AG08396 (cell line): ENCODE results near the gene CHST13.
"Not testable (repeated sequence)": the region's sequence is repeated elsewhere in the genome, so short reads cannot be mapped to it uniquely, and the experiment has no call there.

ENCODE experiments used
- DNase-seq: peaks from one replicate; pipeline ENCODE4 v3.0.0; 2012; ENCODE audit warnings: low spot score, mixed read lengths

The CHST13 gene

DNA sequence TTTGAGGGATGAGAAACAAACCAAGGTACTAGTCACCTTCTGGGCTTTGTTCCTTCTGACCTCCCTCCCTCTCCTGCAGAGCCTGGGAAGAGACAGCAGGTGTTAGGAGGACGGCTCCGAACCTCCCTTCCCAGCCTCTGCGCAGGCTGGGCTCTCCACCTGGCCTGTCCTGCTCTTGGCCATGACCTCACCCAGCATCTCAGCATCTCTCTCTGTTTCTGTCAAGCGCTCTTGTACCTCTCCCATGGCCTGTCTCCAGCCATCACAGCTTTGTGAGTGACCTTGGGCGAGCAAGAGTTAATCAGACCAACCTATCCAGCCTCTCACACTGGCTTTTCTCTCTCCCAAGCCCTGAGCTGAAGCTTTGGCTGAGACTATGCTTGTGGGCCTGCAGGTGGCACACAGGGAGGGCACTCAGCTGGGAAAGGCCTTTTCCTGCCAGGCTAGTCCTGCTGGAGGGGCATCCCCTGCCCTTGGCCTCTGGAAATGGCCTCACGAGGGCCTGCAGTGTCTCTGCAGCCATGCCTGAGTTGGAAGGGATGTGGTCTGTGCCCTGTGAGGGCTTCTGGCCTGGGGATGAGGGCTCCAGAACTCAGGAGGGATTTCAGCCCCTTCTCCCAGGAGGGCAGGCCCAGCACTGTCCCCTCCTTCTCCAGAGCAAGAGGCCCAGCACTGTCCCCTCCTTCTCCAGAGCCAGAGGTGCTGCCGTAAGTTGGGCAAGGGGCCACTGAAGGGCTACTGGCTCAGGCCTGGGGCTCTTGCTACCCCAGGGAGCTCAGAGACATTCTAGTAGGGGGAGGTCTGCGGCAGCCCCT, 2.1 kb downstream of the CHST13 start:
- DNase-seq, result no peak

DNA sequence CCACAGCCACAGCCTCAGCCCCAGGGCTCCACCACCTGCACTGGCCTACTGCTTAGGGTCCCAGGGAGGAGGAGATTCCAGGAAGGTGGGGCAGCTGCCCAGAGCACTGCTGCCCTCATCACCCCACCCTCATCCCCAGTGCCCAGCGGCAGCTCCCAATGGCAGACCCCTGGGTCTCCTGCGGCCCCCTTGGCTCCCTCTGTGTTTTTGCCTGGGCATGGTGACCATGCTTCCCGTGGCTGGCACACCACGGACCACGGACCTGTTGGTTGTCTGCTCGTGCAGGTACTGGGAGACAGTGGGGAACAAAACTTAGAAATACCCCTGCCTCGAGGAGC, 2.7 kb downstream of the CHST13 start:
- DNase-seq, result no peak

DNA sequence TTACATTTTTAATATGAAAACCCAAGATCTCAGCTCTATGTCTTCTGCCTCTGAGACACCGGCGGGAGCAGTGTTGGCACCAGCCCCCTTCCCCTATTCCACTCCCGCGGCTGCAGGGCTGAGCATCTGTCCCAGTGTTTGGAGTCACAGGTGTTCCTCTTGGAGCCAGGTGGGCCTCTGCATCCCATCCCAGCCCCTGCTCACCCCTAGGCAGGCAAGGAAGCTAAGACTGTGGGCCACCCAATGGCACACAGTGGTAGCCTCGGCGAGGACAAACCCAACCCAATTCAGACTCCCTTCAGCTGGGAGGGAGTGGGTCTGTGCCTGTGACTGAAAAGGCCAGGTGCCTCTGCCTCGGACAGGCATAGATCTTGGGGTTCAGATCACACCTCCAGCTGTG, 3.1 kb downstream of the CHST13 start:
- no peak for DNase-seq

DNA sequence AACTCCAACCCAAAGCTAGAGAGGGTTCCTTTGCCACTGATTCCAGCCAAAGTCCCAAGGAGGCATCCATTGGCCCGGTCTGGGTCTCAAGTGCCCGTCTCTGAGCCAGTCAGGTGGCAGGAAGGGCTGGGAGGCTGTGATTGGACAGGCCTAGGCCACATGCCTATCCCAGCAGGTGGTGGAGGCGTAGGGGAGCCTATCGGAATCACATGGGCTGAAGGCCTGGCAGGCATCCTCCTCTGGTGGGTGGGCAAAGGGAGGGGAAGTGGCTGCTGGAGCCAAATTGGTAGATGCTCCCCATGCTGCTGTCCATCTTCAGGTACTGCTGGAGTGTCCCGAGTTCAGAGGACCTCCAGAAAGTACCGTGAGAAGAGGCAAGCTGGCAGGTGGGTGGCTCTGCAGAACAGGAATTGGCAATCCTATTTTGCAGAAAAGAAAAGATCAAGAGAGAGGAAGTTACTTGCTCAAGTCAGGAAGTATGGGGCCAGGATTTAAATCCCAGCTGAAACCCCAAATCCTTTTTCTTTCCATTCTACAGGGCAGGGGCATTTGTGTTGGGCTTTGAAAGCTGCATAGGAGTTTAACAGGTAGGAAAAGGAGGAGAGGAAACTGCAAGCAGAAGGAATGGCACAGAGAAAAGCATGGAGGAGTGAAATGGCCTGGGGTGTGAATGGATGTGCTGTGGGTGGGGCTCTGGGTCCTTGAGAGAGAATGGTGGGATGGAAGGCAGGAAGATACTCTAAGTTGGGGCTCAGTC, 3.7 kb downstream of the CHST13 start:
- DNase-seq, result no peak

GRCh38 chr3:126528419-126528799, 4.5 kb downstream of the CHST13 start:
- no peak for DNase-seq

GRCh38 chr3:126528800-126529541, 5.0 kb downstream of the CHST13 start:
- no peak for DNase-seq

DNA sequence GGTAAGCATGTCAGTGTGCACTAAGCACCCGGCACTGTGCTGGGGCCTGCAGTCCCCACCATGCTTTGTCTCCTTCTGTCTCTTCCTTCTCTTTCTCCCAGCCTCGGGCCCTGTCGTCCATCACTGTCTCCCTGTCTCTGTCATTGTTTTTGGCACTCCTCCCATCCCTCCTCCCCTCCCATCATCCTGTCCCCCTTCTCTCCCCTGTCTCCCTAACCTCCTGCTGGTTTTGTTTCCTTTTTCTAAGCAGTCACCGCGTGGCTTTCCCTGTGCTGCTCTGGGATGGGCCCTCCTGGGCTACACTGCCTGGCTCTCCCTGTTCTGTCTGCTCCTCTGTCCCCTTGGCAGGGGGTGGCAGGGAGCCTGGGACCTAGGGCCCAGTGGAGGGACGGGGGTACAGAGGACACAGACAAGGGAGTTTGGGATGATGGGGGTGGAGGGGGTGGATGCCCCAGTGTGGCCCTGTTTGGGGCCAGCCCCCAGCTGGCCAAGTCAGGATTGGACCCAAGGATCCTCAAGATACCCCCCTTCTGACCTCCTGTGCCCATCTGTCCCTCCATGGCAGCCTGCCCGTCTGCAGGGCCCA, 5.7 kb downstream of the CHST13 start:
- no peak for DNase-seq

- no peak for DNase-seq
These were observed 6.5 kb downstream of the CHST13 start for GRCh38 chr3:126530171-126531050.

DNA sequence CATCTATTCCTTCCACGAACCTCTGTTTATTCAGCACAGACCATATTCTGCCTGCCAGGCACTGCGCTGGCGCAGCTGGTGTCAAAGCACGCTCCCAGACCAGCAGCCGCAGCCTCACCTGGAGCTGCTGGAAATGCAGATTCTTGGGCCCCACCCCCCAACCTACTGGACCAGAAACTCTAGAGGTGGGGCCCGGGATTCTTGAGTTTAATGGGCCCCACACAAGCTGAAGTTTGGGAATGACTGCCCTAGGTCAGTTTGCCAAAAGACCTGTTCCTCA, 7.0 kb downstream of the CHST13 start:
- no peak for DNase-seq

- no peak for DNase-seq
These were observed 9.6 kb downstream of the CHST13 start for GRCh38 chr3:126533506-126533905.

- DNase-seq, result not testable (repeated sequence)
These were observed 10.8 kb downstream of the CHST13 start for GRCh38 chr3:126534716-126535115.

- DNase-seq, result no peak
These were observed 11.7 kb downstream of the CHST13 start for GRCh38 chr3:126535636-126536035.

- DNase-seq, result no peak
These were observed 12.2 kb downstream of the CHST13 start for GRCh38 chr3:126536126-126536525.

DNA sequence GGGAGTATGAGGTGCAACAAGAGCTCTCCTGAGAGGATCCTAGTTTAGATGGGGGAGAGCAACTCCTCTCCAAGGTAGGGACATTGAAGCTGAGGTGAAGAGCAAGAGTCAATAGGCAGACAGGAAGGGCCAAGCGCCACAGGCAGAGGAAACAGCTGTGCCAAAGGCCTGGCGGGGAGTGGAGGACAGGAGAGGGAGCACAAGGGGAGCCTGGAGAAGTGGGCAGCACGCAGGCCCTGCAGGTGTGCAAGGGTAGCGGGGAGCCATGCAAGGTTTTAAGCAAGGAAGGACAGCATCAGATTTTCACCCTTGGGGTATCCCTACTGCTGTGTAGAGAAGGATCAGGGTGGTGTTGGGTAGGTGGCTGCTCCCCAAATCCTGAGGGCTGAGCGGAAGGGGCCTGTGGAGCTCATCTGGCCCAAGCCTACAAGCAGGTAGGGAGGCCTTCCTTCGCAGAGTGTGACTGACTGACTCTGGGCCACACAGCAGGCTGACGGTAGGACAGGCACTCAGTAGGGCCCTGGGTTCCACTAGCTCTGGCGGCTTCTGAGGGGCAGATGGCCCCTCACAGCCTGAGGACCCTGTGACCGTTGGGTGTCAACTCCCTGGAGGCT, 13.3 kb downstream of the CHST13 start:
- no peak for DNase-seq

DNA sequence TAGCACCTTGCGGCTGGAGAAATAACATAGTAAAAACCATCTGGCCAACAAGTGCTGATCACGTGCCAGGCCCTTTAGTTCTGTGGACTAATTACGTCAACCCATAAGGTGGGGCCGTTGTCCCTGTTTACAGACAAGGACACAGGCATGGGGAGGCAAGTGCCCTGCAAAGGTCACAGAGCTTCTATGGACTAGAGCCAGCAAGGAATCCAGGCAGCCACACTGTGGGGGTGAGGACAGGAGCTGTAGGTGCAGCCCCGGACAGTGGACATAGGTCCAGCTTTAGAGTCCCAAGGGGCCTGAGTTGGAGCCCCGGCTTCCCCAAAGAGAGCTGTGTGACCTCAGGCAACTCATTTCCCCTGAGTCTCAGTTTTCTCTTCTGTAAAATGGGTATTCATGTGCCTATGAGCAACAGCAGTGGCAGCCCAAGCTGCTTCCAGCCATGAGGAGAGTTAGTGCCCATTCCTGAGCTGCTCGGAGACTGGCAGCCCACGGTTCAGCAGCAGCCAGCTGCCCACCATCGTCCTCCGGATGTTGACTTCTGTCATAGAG, 13.9 kb downstream of the CHST13 start:
- DNase-seq, result no peak

- DNase-seq, result no peak
These were observed 14.4 kb downstream of the CHST13 start for GRCh38 chr3:126538316-126538715.

GRCh38 chr3:126538966-126539365, 15.0 kb downstream of the CHST13 start:
- DNase-seq, result no peak

DNA sequence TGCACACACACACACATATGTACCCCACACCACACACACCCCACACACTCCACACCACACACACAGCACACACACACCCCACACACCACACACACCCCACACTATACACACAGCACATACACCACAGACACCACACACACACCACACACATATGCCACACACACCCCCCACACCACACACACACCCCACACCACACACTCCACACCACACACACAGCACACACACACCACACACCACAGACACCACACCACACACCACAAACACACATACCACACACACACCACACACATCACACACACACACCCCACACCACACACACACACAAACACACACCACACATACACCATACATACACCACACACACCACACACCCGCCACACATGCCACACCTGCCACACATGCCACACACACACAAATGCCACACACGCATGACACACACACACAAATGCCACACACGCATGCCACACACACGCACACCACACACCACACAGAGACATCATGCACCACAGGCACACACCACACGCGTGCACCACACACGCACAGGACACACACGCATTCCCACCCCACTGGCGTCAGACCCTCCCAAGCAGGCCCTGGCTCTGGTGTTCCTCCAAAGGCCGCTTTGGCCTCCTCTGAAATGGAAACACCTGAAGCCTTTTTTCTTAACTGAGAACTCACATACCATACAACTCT, 15.7 kb downstream of the CHST13 start:
- DNase-seq, result no peak

DNA sequence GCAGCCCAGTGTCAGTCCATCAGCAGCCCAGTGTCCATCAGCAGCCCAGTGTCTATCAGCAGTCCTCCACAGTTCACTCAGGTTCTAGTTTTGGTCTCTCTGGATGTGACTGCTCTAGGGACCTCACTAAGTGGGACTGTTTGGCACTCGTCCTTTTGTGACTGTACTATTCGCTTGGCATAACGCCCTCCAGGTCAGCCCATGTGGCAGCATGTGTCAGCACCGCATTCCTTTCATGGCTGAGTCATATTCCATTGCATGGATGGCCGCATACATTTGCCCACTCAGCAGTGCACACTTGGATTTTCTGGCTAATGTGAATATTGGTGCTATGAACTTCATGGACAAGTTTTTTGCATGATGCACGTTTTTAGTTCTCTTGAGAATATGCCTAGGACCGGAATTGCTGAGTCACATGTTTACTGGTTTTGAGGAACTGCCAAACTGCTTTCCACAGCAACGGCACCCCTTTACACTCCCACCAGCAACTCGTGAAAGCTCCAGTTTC, 16.4 kb downstream of the CHST13 start:
- DNase-seq, result peak; percentile 92

- DNase-seq, result no peak
These were observed 17.1 kb downstream of the CHST13 start for GRCh38 chr3:126540951-126541627.
